ENCODE results near the gene NINL. TPM values are rescaled to one million over a fixed set of nuclear protein-coding genes. Genes with fewer than 3 reads are reported as not detected.

NINL gene
- total and polyA plus RNA-seq, 2 of the 4 experiments (the other 2 are of a cell fraction) = 3.0 to 10.4 TPM

- Histone ChIP-seq H3K9ac (ENCODE audit: low read depth, low read length) (no peak overlapping the region), H3K18ac (ENCODE audit: low read depth, low read length) (no peak overlapping the region), H2AK5ac (ENCODE audit: low read depth, low read length) (no peak overlapping the region), H2BK20ac (ENCODE audit: low read depth, low read length) (no peak overlapping the region), H3K79me1 (ENCODE audit: low read depth in 1 of 2, low read length in 2 of 2) (peaks cover 44 to 68% of the 10 kb centered on the region in 2 experiments), H3K4ac (ENCODE audit: low read depth, low read length) (no peak overlapping the region), H3K27me3 (ENCODE audit: control insufficient read depth, insufficient read depth, low read length) (no peaks in the 10 kb centered on the region), H3K9me1 (ENCODE audit: insufficient read depth, low read length) (peaks cover 14% of the 10 kb centered on the region; the same call in 1 of the 2 replicates), H3K14ac (replicated peaks; ENCODE audit: low read depth, low read length) (no peak overlapping the region), H4K8ac (ENCODE audit: low read depth in 2 of 2, low read length in 2 of 2) (no peak overlapping the region), H3K4me3 (ENCODE audit: insufficient read depth, low read depth, low read length) (no peak overlapping the region), H4K91ac (ENCODE audit: insufficient read depth, low read depth, low read length) (no peak overlapping the region), H3K4me2 (ENCODE audit: low read depth, low read length) (no peak overlapping the region), H2AFZ (replicated peaks; ENCODE audit: low read length, poor library complexity) (no peak overlapping the region), H3K9me3 (ENCODE audit: control insufficient read depth, insufficient read depth, low read length) (no peaks in the 10 kb centered on the region), H3K23ac (ENCODE audit: low read depth, low read length) (no peak overlapping the region), H4K5ac (ENCODE audit: low read depth, low read length) (no peak overlapping the region), H3K36me3 (ENCODE audit: control insufficient read depth, insufficient read depth, low read length) (peaks cover 7% of the 10 kb centered on the region; the same call in 1 of the 2 replicates), H3K4me1 (ENCODE audit: control insufficient read depth, insufficient read depth, low read length) (peaks cover 4% of the 10 kb centered on the region; the same call in 1 of the 2 replicates), H3K27ac (ENCODE audit: insufficient read depth, low read length) (no peak overlapping the region), H2AK9ac (replicated peaks; ENCODE audit: low read depth, low read length, poor library complexity) (no peak overlapping the region), H4K20me1 (ENCODE audit: insufficient read depth, low read length) (peaks cover 14% of the 10 kb centered on the region; the same call in 1 of the 2 replicates), H3K56ac (ENCODE audit: extremely low read depth, insufficient read depth, low read length) (no peak overlapping the region), H2BK5ac (ENCODE audit: low read depth, low read length, poor library complexity, severe bottlenecking) (no peak overlapping the region), H2BK15ac (ENCODE audit: low read depth, low read length) (no peak overlapping the region), H2BK120ac (ENCODE audit: low read depth, low read length) (no peak overlapping the region)
- dilution Hi-C loops (cut with HindIII; ENCODE audit: low sequenced_read_pairs, unreplicated experiment) = no loop called here
- CTCF ChIA-PET = no interaction called here
- no TSS peak for BruUV-seq (replicated peaks)
- no peak for ATAC-seq (ENCODE audit: low read depth)
- DNase-seq = no peak
- no CpG with 5 or more reads among the region's 3 CpGs for WGBS, 2 experiments (ENCODE audit: extremely low coverage in 2 of 2, insufficient read length in 1 of 2)
- in situ Hi-C loops (cut with MboI; ENCODE audit: low sequenced_read_pairs) = no loop called here
- intact Hi-C loops (cut with micrococcal nuclease) = no loop called here
- no peak for TF ChIP-seq USF2 (IDR thresholded peaks at IDR 0.05; ENCODE audit: low read depth, low read length)
- no peak for TF ChIP-seq MAZ (IDR thresholded peaks at IDR 0.05; ENCODE audit: borderline replicate concordance, low read depth, low read length)
- TF ChIP-seq POLR2A (IDR thresholded peaks at IDR 0.05; ENCODE audit: low read depth, low read length) = no peak
- TF ChIP-seq MAFK (IDR thresholded peaks at IDR 0.05; ENCODE audit: low read depth, low read length) = no peak
- no peak for TF ChIP-seq NFE2L2 (IDR thresholded peaks at IDR 0.05; ENCODE audit: low read depth, low read length)
- TF ChIP-seq CTCF (conservative IDR thresholded peaks at IDR 0.05; ENCODE audit: low read depth, low read length) = no peak
- no peak for TF ChIP-seq BHLHE40 (IDR thresholded peaks at IDR 0.05; ENCODE audit: low read depth, low read length)
- TF ChIP-seq, protein P1, sequence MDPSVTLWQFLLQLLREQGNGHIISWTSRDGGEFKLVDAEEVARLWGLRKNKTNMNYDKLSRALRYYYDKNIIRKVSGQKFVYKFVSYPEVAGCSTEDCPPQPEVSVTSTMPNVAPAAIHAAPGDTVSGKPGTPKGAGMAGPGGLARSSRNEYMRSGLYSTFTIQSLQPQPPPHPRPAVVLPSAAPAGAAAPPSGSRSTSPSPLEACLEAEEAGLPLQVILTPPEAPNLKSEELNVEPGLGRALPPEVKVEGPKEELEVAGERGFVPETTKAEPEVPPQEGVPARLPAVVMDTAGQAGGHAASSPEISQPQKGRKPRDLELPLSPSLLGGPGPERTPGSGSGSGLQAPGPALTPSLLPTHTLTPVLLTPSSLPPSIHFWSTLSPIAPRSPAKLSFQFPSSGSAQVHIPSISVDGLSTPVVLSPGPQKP (IDR thresholded peaks at IDR 0.05; ENCODE audit: borderline replicate concordance, low read depth, low read length) = no peak
- no peak for TF ChIP-seq RCOR1 (IDR thresholded peaks at IDR 0.05; ENCODE audit: insufficient replicate concordance, low read length)
- no peak for TF ChIP-seq RAD21 (IDR thresholded peaks at IDR 0.05; ENCODE audit: low read length)
- no peak for TF ChIP-seq CHD1 (IDR thresholded peaks at IDR 0.05; ENCODE audit: low read depth, low read length)
- TF ChIP-seq MXI1 (IDR thresholded peaks at IDR 0.05; ENCODE audit: borderline replicate concordance, low read depth, low read length) = no peak
- no peak for TF ChIP-seq FOS (IDR thresholded peaks at IDR 0.05; ENCODE audit: low read depth, low read length)
- TF ChIP-seq SMC3 (IDR thresholded peaks at IDR 0.05; ENCODE audit: low read depth, low read length) = no peak
- no peak for TF ChIP-seq RFX5 (IDR thresholded peaks at IDR 0.05; ENCODE audit: low read depth, low read length)
- TF ChIP-seq CEBPB (IDR thresholded peaks at IDR 0.05; ENCODE audit: low read depth, low read length) = no peak
- POLR2A ChIA-PET (ENCODE audit: unreplicated experiment) = no interaction called here
Measured at GRCh38 chr20:25619514-25619913, 34.2 kb upstream of the NINL start.
